ENCODE data around the gene VPS13D.
A peak's percentile ranks its signal among the peaks of the same experiment; 100 is the strongest.

Gene VPS13D

DNA sequence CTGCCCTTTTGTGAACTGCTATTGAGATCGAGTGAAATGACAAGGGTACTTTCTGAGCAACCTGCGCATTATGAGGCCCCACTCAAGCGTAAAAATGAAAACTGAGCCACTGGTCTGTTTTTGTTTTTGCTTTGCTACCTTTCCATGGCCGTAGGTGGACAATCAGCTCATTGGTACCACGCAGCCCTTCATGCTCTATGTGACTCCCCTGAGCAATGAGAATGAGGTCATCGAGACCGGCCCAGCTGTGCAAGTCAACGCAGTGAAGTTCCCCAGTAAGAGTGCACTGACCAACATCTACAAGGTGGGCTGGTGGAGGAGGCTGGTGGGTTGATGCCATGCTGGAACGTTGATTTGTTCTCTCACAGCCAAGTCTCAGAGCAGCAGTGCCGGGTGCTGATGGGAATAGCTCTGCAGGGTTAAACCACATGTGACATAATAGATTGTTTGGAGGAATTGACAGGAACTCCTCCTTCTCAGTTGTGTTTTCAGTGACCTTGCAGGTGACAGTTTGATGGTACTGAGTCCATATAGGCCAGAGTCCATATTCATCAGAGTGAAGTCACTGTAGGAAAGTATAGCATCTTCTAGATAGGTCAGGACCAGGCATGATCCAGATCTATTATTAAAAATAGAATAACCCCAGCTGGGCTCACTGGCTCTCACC lies 170.3 kb downstream of the VPS13D start:
- no peak overlapping the region for H3K4me3 ChIP-seq (ENCODE audit: low read depth, low read length)
- TF ChIP-seq MYC (IDR thresholded peaks at IDR 0.05; ENCODE audit: low read depth, low read length) (no peak), POLR2A (IDR thresholded peaks at IDR 0.05; ENCODE audit: extremely low read depth, insufficient read length) (no peak)
- TF ChIP-seq, protein P1, sequence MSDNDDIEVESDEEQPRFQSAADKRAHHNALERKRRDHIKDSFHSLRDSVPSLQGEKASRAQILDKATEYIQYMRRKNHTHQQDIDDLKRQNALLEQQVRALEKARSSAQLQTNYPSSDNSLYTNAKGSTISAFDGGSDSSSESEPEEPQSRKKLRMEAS (IDR thresholded peaks at IDR 0.05; ENCODE audit: low read depth, low read length), result no peak
- TF ChIP-seq, protein P2, sequence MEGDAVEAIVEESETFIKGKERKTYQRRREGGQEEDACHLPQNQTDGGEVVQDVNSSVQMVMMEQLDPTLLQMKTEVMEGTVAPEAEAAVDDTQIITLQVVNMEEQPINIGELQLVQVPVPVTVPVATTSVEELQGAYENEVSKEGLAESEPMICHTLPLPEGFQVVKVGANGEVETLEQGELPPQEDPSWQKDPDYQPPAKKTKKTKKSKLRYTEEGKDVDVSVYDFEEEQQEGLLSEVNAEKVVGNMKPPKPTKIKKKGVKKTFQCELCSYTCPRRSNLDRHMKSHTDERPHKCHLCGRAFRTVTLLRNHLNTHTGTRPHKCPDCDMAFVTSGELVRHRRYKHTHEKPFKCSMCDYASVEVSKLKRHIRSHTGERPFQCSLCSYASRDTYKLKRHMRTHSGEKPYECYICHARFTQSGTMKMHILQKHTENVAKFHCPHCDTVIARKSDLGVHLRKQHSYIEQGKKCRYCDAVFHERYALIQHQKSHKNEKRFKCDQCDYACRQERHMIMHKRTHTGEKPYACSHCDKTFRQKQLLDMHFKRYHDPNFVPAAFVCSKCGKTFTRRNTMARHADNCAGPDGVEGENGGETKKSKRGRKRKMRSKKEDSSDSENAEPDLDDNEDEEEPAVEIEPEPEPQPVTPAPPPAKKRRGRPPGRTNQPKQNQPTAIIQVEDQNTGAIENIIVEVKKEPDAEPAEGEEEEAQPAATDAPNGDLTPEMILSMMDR (IDR thresholded peaks at IDR 0.05; ENCODE audit: low read depth, low read length), result no peak

DNA sequence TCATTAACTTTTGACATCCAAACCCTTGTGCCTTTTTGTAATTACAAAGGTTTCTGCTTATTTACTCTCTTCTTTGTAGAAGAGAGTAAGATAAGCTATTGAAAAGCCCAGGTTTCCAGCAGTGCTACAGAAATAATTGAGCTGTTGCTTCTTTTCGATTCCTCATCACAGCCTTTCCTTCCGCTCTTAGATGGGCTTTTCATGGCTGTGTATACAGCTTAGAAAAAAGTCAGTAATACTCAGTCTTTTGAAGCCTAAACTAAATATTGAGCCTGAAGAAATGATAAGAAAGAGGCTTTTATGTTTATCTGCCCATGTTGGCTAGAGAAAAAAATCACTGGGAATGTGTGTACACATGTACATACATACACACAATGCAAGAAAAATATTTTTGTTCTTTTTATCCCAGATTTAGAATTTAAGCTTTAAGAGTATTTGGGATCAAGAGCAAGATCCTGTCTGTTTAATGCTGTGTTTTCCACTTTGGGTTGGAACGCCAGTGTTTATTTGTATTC lies 172.4 kb downstream of the VPS13D start:
- no peak for DNase-seq (ENCODE audit: low read depth)
- H3K4me3 ChIP-seq (ENCODE audit: low read depth, low read length), result no peak overlapping the region
- TF ChIP-seq POLR2A (IDR thresholded peaks at IDR 0.05; ENCODE audit: extremely low read depth, insufficient read length) (no peak), MYC (IDR thresholded peaks at IDR 0.05; ENCODE audit: low read depth, low read length) (no peak)
- TF ChIP-seq, protein P1 (IDR thresholded peaks at IDR 0.05; ENCODE audit: low read depth, low read length), result no peak
- TF ChIP-seq, protein P2 (IDR thresholded peaks at IDR 0.05; ENCODE audit: low read depth, low read length), result no peak

More for the DNA sequence above, 170.3 kb downstream of the VPS13D start:
- DNase-seq (ENCODE audit: low read depth), result no peak

DNA sequence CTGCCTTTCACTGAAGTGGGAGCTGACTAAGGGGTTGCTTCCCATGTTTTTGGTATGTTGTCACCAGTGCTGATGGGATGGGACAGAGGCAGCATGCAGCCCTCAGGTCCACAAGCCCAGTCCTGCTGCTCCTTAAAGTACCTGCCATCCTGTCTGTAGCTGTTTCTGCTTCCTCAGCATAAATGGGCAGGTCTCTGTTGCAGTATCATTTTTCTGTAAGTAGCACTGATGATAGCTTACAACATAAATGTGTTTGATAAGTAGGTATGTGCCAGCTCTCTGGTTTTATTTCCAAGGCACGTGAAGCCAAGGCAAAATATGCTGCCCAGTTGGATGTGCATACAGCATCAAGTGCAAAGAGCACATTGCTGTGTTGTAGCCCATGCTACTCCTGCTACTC lies 173.0 kb downstream of the VPS13D start:
- H3K4me3 ChIP-seq (ENCODE audit: low read depth, low read length), result no peak overlapping the region
- no peak for DNase-seq (ENCODE audit: low read depth)
- TF ChIP-seq, protein P1 (IDR thresholded peaks at IDR 0.05; ENCODE audit: low read depth, low read length), result no peak
- TF ChIP-seq POLR2A (IDR thresholded peaks at IDR 0.05; ENCODE audit: extremely low read depth, insufficient read length) (no peak), MYC (IDR thresholded peaks at IDR 0.05; ENCODE audit: low read depth, low read length) (no peak)
- TF ChIP-seq, protein P2 (IDR thresholded peaks at IDR 0.05; ENCODE audit: low read depth, low read length), result no peak

DNA sequence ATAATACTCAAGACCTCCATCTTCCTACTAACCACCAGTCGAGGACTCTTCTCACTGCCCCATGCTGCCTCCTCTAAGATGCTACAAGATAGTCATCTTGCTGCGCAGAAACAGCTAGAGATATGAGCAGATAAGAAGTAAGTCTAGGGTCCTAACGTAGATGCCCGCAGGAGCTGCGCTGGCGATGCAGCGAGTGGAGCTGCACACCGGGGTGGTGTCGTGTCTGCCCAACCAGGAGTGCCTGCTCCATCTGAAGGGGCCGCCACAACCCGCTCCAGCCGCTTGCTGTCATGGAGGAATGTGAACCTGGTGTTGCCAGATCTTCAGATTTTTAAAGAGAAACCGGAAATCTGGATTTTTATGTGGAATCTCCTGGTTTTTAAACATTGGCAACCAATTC lies 175.1 kb downstream of the VPS13D start:
- H3K4me3 ChIP-seq (ENCODE audit: low read depth, low read length), result no peak overlapping the region
- no peak for DNase-seq (ENCODE audit: low read depth)
- TF ChIP-seq, protein P1 (IDR thresholded peaks at IDR 0.05; ENCODE audit: low read depth, low read length), result no peak
- TF ChIP-seq, protein P2 (IDR thresholded peaks at IDR 0.05; ENCODE audit: low read depth, low read length), result no peak
- TF ChIP-seq POLR2A (IDR thresholded peaks at IDR 0.05; ENCODE audit: extremely low read depth, insufficient read length), result no peak
- TF ChIP-seq MYC (IDR thresholded peaks at IDR 0.05; ENCODE audit: low read depth, low read length), result no peak

DNA sequence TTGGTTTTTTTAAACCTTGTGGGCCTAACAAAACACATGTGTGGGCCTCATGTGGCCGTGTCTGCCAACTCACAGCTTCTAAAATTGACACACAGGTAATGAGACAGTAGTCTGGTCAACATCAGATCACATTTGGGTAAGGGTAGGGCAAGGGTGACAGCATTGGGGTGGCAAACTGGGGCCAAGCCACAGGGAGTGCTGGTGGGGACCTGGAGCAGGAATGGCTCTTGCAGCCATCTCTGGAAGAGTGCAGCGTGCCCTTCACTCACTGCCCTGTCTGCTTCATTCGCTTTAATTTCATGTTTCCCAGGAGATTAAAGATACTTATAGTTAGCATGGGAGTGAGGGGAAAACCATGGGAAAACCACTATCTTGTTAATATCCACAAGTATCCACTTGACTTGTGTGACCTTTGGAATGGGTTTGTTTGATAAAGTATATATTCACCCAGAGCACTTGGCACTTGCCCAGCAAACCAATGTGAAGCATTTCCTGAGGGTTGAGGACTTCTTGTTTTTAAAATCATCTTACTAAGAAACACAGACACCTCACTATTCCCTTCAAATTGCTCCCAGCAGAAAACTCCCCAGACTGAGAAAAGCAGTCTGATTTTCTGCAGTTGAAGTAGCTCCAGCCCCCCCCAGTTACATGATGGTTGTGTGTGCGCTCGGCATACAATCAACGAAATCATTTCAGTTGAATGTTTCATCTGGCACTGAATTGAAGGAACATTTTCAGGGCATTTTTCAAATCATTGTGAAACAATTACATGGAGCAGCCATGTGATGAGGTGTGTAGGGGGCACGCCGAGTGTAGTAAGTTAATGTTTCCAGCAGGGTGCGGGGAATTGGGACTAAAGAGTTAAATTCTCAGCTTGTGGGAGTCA lies 175.7 kb downstream of the VPS13D start:
- TF ChIP-seq POLR2A (IDR thresholded peaks at IDR 0.05; ENCODE audit: extremely low read depth, insufficient read length) (no peak), MYC (IDR thresholded peaks at IDR 0.05; ENCODE audit: low read depth, low read length) (no peak)
- TF ChIP-seq, protein P2 (IDR thresholded peaks at IDR 0.05; ENCODE audit: low read depth, low read length), result no peak
- no peak overlapping the region for H3K4me3 ChIP-seq (ENCODE audit: low read depth, low read length)
- DNase-seq (ENCODE audit: low read depth), result peak; percentile 16
